Suppressor macrophage treated with lipopolysaccharide for 4 hours (primary cell): ENCODE data around the gene ZNF813.
A peak's percentile ranks its signal among the peaks of the same experiment; 100 is the strongest.

Experiments
- DNase-seq: peaks from one replicate; pipeline ENCODE4 v3.0.0-alpha.2; 2020

The ZNF813 gene

DNA sequence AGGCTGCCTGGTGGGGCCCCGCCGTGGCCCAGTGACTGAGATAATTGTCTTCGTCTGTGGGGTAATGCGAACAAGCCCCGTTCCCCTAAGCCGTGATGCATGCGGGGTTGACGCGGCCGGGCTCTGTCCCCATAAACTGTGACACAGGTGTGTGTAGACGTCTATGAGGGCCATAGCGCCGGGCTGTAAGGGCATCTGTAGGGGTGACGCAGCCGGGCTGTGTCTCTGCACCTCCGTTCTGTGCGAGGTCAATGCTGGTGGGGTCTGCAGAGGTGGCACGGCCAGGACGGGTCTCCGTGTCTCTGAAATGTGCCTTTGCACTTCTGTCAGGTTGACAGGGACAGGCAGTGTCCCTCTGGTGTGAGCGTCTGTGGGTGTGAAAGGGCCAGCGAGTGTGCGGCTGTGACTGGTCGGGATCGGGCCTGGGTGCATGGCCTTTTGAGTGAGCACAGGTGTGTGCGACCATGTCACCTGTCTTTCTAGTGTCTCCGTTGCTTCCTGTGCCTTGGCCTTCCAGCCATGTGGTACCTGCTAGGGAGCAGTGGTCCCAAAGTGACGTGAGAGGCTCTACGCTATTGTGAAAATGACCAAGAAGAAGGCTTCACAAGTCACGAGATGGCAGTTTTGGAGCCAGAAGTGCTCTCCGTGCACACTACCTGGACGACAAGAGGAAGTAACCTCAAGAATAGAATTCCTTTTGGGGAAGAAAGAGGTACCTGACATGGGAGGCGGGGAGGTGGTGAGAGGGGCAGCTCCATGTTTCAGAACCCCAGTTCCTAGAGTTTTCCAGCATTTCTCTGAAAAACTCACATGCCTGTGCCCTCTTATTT is 54.1 kb downstream of the ZNF813 start:
- DNase-seq, result no peak

GRCh38 chr19:53525922-53526321 is 58.4 kb downstream of the ZNF813 start:
- no peak for DNase-seq

GRCh38 chr19:53530622-53531021 is 63.1 kb downstream of the ZNF813 start:
- no peak for DNase-seq

- no peak for DNase-seq
These were observed 63.9 kb downstream of the ZNF813 start for GRCh38 chr19:53531457-53531856.

- DNase-seq, result no peak
These were observed 64.8 kb downstream of the ZNF813 start for GRCh38 chr19:53532362-53532761.

DNA sequence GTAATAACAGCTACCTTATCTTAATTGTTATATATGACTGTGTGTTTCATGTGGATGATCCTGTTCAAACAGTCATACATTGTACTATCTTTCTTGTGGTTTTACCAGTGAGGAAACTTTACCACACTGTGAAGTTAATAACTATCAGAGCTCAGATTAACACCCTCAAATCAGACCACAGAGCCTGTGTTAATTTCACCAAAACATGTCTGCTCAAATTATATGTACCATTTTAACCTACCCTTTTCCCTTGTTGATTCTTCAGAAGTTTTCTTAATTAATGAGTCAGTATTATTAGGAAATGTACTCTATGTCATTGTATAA is 68.7 kb downstream of the ZNF813 start:
- DNase-seq, result no peak

GRCh38 chr19:53537121-53537520 is 69.6 kb downstream of the ZNF813 start:
- DNase-seq, result no peak

GRCh38 chr19:53537521-53538377 is 70.2 kb downstream of the ZNF813 start, which contains the start of gene ZNF331:
ZNF331 (plus strand) TSS chr19:53538145; CDS start chr19:53569377, 31,232 bp downstream.
- DNase-seq, result peak; percentile 91

DNA sequence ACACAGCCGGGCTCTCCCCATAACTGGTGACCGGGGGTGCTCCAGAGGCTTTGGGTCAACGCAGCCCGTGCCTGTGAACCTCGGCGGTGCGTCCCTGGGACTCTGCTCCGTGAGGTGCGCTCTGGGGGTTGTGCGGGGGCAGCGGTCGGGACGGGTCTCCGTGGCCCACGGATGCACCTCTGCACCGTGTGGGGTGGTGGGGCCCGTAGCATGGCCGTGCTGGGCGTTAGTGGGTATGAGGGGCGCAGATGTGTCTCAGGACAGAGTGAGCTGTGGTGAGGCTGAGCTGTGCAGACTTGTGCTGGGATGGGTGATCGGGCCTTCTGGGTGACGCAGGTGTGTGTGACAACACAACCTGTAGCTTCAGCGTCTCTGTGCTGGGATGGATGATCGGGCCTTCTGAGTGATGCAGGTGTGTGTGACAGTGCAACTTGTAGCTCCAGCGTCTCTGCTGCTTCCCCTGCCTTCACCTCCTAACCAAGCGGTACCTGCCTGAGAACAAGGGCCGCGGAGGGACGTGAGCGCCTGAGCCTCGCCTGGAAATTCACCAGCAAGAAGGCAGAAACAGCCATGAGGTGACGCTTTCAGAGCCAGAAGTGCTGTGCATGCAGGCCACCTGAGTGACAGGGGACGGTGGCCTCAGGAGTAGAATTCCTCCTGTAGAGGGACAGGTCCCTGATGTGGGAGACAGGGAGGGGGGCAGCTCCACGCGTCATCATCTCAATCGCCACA is 71.0 kb downstream of the ZNF813 start:
- DNase-seq, result no peak

DNA sequence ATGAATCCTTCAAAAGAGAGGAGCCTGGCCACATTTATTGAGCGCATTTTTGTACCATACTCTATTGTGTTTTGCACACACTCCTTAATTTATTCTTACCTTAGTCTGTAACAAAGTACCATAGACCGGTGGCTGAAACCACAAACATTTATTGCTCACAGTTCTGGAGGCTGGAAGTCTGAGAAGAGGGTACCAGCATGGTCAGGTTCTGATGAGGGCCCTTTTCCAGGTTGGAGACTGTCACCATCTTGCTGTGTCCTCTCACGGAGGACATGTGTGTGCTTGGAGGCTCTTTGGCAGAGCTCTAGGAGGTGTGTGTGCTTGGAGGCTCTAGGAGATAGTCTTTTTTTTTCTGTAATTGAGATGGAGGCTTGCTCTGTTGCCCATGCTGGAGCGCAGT is 72.6 kb downstream of the ZNF813 start:
- no peak for DNase-seq

GRCh38 chr19:53541971-53542370 is 74.4 kb downstream of the ZNF813 start:
- DNase-seq, result no peak

DNA sequence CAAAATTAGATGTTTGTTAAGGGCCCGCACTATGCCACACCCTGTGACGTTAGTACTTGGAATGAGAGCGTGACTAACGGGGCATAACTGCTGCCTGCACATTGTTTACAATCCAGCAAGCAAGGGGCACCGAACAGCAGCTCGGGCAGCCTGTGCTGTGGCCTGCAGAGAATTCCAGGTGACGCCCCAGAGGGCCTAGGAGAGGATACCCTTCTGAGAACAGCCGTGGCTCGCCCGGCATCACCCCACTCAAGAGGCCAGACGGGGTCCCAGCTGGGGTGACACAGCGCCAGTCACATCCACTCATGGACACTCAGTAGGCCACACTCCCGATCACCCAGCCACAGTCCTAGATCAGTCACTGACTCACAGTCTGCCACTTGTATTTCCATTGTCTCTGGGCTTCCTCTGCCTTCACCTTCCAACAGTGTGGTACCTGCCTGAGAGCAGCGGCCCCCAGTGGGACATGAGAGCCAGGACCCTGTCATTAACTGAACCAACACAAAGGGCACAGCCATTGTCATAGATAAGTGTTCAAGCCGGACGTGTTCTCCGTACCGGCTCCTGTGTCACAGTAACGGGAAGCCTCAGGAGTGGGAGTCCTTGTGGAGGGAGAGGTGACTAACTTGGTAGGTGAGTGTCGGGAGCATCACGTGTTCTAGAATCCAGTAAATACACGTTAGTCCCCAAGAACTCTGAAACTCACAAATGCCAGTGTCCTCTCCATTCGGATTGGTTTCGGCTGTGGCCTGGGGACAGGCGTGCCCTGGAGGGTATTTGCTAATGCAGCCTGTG is 77.9 kb downstream of the ZNF813 start:
- DNase-seq, result no peak
